C1 segment of cervical spinal cord (tissue), 14 donors: Measurements from ENCODE around the gene REEP6.
"Not testable (repeated sequence)": the region's sequence is repeated elsewhere in the genome, so short reads cannot be mapped to it uniquely, and the experiment has no call there.

ENCODE experiments used
- DNase-seq, 14 donors: peaks; one replicate each; lab custom pipeline; 2025; lab: John Stamatoyannopoulos, UW

Gene REEP6

GRCh38 chr19:1505991-1506881, 15.3 kb downstream of the REEP6 start:
- no peak for DNase-seq

GRCh38 chr19:1507192-1507660, 16.2 kb downstream of the REEP6 start:
- DNase-seq: no peak

GRCh38 chr19:1507763-1508506, 17.0 kb downstream of the REEP6 start:
- DNase-seq: peak; percentile 70 to 98 (median 90)

GRCh38 chr19:1508507-1508856, 17.5 kb downstream of the REEP6 start:
- no peak for DNase-seq

GRCh38 chr19:1509602-1510441, 18.8 kb downstream of the REEP6 start:
- DNase-seq: no peak

- DNase-seq: no peak
These were observed 19.4 kb downstream of the REEP6 start for GRCh38 chr19:1510442-1510806.

- DNase-seq: no peak
These were observed 19.8 kb downstream of the REEP6 start for GRCh38 chr19:1510807-1511206.

GRCh38 chr19:1511318-1512317, 20.6 kb downstream of the REEP6 start:
- no peak for DNase-seq

- no peak for DNase-seq
These were observed 21.9 kb downstream of the REEP6 start, which contains the start of gene ADAMTSL5 for GRCh38 chr19:1512671-1513498. Gene ADAMTSL5, minus strand, starts transcription at chr19:1513019. Its CDS starts 2,076 bp downstream, at chr19:1510943.

- no peak for DNase-seq
These were observed 22.7 kb downstream of the REEP6 start for GRCh38 chr19:1513499-1514294.

GRCh38 chr19:1514295-1514661, 23.3 kb downstream of the REEP6 start:
- no peak for DNase-seq

- no peak for DNase-seq
These were observed 24.2 kb downstream of the REEP6 start for GRCh38 chr19:1514986-1515721.

- DNase-seq: no peak
These were observed 25.4 kb downstream of the REEP6 start for GRCh38 chr19:1516395-1516753.

- no peak for DNase-seq
These were observed 27.5 kb downstream of the REEP6 start for GRCh38 chr19:1518471-1518870.

- DNase-seq: not testable (repeated sequence)
These were observed 28.8 kb downstream of the REEP6 start for GRCh38 chr19:1519802-1520201.

- no peak for DNase-seq
These were observed 29.3 kb downstream of the REEP6 start for GRCh38 chr19:1520203-1520780.

GRCh38 chr19:1521636-1522035, 30.7 kb downstream of the REEP6 start:
- peak in 11 of 14 donors; percentile 4 to 88 (median 53) for DNase-seq

GRCh38 chr19:1522061-1522460, 31.1 kb downstream of the REEP6 start:
- DNase-seq: no peak
